ENCODE results near the gene KRTDAP. TPM values are rescaled to one million over a fixed set of nuclear protein-coding genes. Genes with fewer than 3 reads are reported as not detected.

The KRTDAP gene
- total RNA-seq, 3 donors from 2014 or later, result not detected

DNA sequence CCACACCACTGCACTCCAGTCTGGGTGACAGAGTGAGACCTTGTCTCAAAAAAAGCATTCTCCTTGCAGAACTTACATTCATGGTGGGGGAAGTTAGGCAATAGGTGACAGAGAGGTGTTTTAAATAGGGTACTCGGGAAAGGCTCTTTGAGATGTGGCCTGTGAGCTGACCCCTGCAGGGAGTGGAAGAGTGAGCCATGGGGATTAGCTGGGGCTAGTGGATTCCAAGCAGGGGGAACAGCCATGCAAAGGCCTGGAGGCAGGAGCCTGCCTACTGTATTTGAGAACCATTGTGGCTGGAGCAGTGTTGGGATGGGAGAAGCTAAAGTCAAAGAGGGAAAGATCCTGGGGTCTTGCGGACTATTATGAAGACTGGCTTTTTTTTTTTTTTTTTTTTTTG lies 27.1 kb upstream of the KRTDAP start:
- Histone ChIP-seq H3K4me1 (no peaks in the 10 kb centered on the region), H3K27me3 (no peaks in the 10 kb centered on the region), H3K27ac (no peak overlapping the region), H3K36me3 (no peaks in the 10 kb centered on the region), H3K4me3 (no peak overlapping the region), H3K9me3 (no peaks in the 10 kb centered on the region)
- DNase-seq (ENCODE audit: low spot score in 2 of 2), result no peak
- no peak for TF ChIP-seq POLR2A (IDR thresholded peaks at IDR 0.05)
- TF ChIP-seq POLR2AphosphoS5 (IDR thresholded peaks at IDR 0.05), result no peak
- TF ChIP-seq CTCF (IDR thresholded peaks at IDR 0.05), result no peak
- intact Hi-C loops (cut with DNase I; ENCODE audit: low total_unique reads), result no loop called here

GRCh38 chr19:35516310-35516709 lies 26.0 kb upstream of the KRTDAP start:
- H3K9me3 ChIP-seq, result no peaks in the 10 kb centered on the region
- no peaks in the 10 kb centered on the region for H3K36me3 ChIP-seq
- intact Hi-C loops (cut with DNase I; ENCODE audit: low total_unique reads), result no loop called here
- H3K4me1 ChIP-seq, result no peaks in the 10 kb centered on the region
- H3K27ac ChIP-seq, result no peak overlapping the region
- no peak for TF ChIP-seq POLR2A (IDR thresholded peaks at IDR 0.05)
- H3K4me3 ChIP-seq, result no peak overlapping the region
- no peak for DNase-seq (ENCODE audit: low spot score in 2 of 2)
- no peaks in the 10 kb centered on the region for H3K27me3 ChIP-seq

GRCh38 chr19:35514282-35514809 lies 24.1 kb upstream of the KRTDAP start:
- Histone ChIP-seq H3K4me3 (peak overlapping the region in 1 of 3 donors; percentile 20), H3K27ac (no peak overlapping the region), H3K9me3 (no peaks in the 10 kb centered on the region), H3K27me3 (no peaks in the 10 kb centered on the region), H3K36me3 (no peaks in the 10 kb centered on the region), H3K4me1 (no peaks in the 10 kb centered on the region)
- intact Hi-C loops (cut with DNase I; ENCODE audit: low total_unique reads), result no loop called here
- TF ChIP-seq POLR2AphosphoS5 (IDR thresholded peaks at IDR 0.05), result no peak
- TF ChIP-seq CTCF (IDR thresholded peaks at IDR 0.05), result no peak
- no peak for DNase-seq (ENCODE audit: low spot score in 2 of 2)

DNA sequence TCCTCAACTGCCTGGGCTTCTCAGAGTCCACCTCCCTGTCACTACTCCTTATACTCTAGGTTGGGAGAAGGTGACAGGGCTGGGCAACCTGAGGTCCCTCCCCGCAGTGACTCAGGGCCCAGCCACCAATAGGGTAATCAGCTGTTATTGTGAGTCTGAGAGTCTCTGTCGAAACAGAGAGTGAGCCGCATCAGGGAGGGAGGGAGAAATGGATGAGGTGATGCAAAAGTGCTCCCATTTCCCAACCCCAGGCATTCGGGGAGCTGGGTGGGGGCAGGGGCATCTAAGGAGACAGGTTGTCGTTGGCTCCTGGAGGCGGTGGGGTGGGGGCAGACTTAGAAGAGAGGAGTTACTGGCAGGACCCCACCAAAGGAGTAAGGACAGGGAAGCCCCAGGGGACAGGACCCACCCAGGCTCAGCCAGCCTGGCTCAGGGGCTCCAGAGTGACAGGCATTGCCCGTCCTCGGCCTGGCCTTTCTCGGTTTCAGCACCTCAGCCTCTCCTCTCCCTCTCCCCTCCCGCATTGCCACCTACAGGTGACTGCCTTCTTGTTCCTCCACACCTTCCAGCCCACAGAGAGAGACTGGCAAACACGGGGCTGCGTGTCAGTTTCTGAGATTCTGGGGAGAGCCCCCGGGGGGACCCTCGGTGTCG lies 23.5 kb upstream of the KRTDAP start, which contains the start of gene DMKN:
TSS of gene DMKN (minus strand) at position 22 of the 654 bp plus-strand sequence. CDS start 174 bp downstream, outside the sequence.
- no peak within 1 kb of the TSS for H3K27ac ChIP-seq
- H3K4me3 ChIP-seq, result peak within 1 kb of the TSS in 1 of 3 donors; percentile 20
- intact Hi-C loops (cut with DNase I; ENCODE audit: low total_unique reads), result no loop called here
- no peaks in the 10 kb centered on the region for H3K9me3 ChIP-seq
- TF ChIP-seq POLR2A (IDR thresholded peaks at IDR 0.05) (no peak), CTCF (IDR thresholded peaks at IDR 0.05) (no peak), POLR2AphosphoS5 (IDR thresholded peaks at IDR 0.05) (no peak)
- H3K4me1 ChIP-seq, result no peaks in the 10 kb centered on the region
- no peaks in the 10 kb centered on the region for H3K27me3 ChIP-seq
- DNase-seq (ENCODE audit: low spot score in 2 of 2), result no peak
- no peaks in the 10 kb centered on the region for H3K36me3 ChIP-seq

- no peak for DNase-seq (ENCODE audit: low spot score in 2 of 2)
- Histone ChIP-seq H3K9me3 (no peaks in the 10 kb centered on the region), H3K4me1 (no peaks in the 10 kb centered on the region), H3K27me3 (no peaks in the 10 kb centered on the region), H3K4me3 (no peak overlapping the region), H3K36me3 (no peaks in the 10 kb centered on the region), H3K27ac (no peak overlapping the region)
- intact Hi-C loops (cut with DNase I; ENCODE audit: low total_unique reads), result no loop called here
- TF ChIP-seq CTCF (IDR thresholded peaks at IDR 0.05) (no peak), POLR2AphosphoS5 (IDR thresholded peaks at IDR 0.05) (no peak), POLR2A (IDR thresholded peaks at IDR 0.05) (no peak)
Measured at GRCh38 chr19:35512831-35513627, 22.8 kb upstream of the KRTDAP start.

All from breast epithelium (tissue), 4 donors.